ENCODE results near the gene CALD1.

CALD1 gene

GRCh38 chr7:134922720-134923704 lies 143.6 kb downstream of the CALD1 start:
- TF ChIP-seq GABPA (IDR thresholded peaks at IDR 0.05; ENCODE audit: low read depth) (no peak), SPI1 (IDR thresholded peaks at IDR 0.05; ENCODE audit: borderline replicate concordance, low read depth) (no peak), CTCF (IDR thresholded peaks at IDR 0.05; ENCODE audit: insufficient read depth, low read length) (no peak), POLR2AphosphoS5 (IDR thresholded peaks at IDR 0.05; ENCODE audit: low read depth) (no peak), REST (IDR thresholded peaks at IDR 0.05; ENCODE audit: insufficient replicate concordance, low read depth) (no peak)
- DNase-seq (ENCODE audit: low read depth in 1 of 2, low spot score in 1 of 2): no peak
- Histone ChIP-seq H3K4me3 (replicated peaks; ENCODE audit: insufficient read depth, low read length) (no peak overlapping the region), H3K27me3 (ENCODE audit: insufficient read depth, poor library complexity, severe bottlenecking) (no peaks in the 10 kb centered on the region), H3K27ac (replicated peaks) (no peak overlapping the region)

GRCh38 chr7:134925766-134926165 lies 146.3 kb downstream of the CALD1 start:
- Histone ChIP-seq H3K27me3 (ENCODE audit: insufficient read depth, poor library complexity, severe bottlenecking) (no peaks in the 10 kb centered on the region), H3K27ac (replicated peaks) (no peak overlapping the region), H3K4me3 (replicated peaks; ENCODE audit: insufficient read depth, low read length) (no peak overlapping the region)
- no peak for TF ChIP-seq SPI1 (IDR thresholded peaks at IDR 0.05; ENCODE audit: borderline replicate concordance, low read depth)
- no peak for TF ChIP-seq REST (IDR thresholded peaks at IDR 0.05; ENCODE audit: insufficient replicate concordance, low read depth)
- TF ChIP-seq POLR2AphosphoS5 (IDR thresholded peaks at IDR 0.05; ENCODE audit: low read depth): no peak
- TF ChIP-seq CTCF (IDR thresholded peaks at IDR 0.05; ENCODE audit: insufficient read depth, low read length): no peak
- no peak for TF ChIP-seq GABPA (IDR thresholded peaks at IDR 0.05; ENCODE audit: low read depth)
- no peak for DNase-seq (ENCODE audit: low read depth in 1 of 2, low spot score in 1 of 2)

GRCh38 chr7:134926396-134926795 lies 147.0 kb downstream of the CALD1 start:
- no peak overlapping the region for H3K4me3 ChIP-seq (replicated peaks; ENCODE audit: insufficient read depth, low read length)
- no peaks in the 10 kb centered on the region for H3K27me3 ChIP-seq (ENCODE audit: insufficient read depth, poor library complexity, severe bottlenecking)
- TF ChIP-seq SPI1 (IDR thresholded peaks at IDR 0.05; ENCODE audit: borderline replicate concordance, low read depth): no peak
- TF ChIP-seq GABPA (IDR thresholded peaks at IDR 0.05; ENCODE audit: low read depth): no peak
- TF ChIP-seq CTCF (IDR thresholded peaks at IDR 0.05; ENCODE audit: insufficient read depth, low read length): no peak
- TF ChIP-seq POLR2AphosphoS5 (IDR thresholded peaks at IDR 0.05; ENCODE audit: low read depth): no peak
- TF ChIP-seq REST (IDR thresholded peaks at IDR 0.05; ENCODE audit: insufficient replicate concordance, low read depth): no peak
- H3K27ac ChIP-seq (replicated peaks): no peak overlapping the region
- no peak for DNase-seq (ENCODE audit: low read depth in 1 of 2, low spot score in 1 of 2)

All from HL-60 (cell line).